Endothelial cell (in vitro differentiated cells): ENCODE results near the gene LRP4. TPM values are rescaled to one million over a fixed set of nuclear protein-coding genes. Genes with fewer than 3 reads are reported as not detected.

Experiments
- DNase-seq: peaks from one replicate; pipeline ENCODE4 v3.0.0; 2021; ENCODE audit warnings: low spot score
- H3K27ac Mint-ChIP-seq: one replicate; pipeline ENCODE4 v1.8.0; 2021; ENCODE audit warnings: mixed read lengths, inconsistent platforms; ENCODE audit not compliant: unreplicated experiment
- H3K27me3 Mint-ChIP-seq: one replicate; pipeline ENCODE4 v1.8.0; 2021; ENCODE audit warnings: mild to moderate bottlenecking, moderate library complexity, mixed read lengths, inconsistent platforms; ENCODE audit not compliant: unreplicated experiment
- H3K36me3 Mint-ChIP-seq: one replicate; pipeline ENCODE4 v1.8.0; 2021; ENCODE audit warnings: mild to moderate bottlenecking, low read depth, mixed read lengths, inconsistent platforms; ENCODE audit not compliant: unreplicated experiment
- H3K4me1 Mint-ChIP-seq: one replicate; pipeline ENCODE4 v1.8.0; 2021; ENCODE audit warnings: mild to moderate bottlenecking, mixed read lengths, inconsistent platforms; ENCODE audit not compliant: unreplicated experiment
- H3K4me3 Mint-ChIP-seq: one replicate; pipeline ENCODE4 v1.8.0; 2021; ENCODE audit warnings: mild to moderate bottlenecking, mixed read lengths, inconsistent platforms; ENCODE audit not compliant: unreplicated experiment
- H3K9me3 Mint-ChIP-seq: one replicate; pipeline ENCODE4 v1.8.0; 2021; ENCODE audit warnings: mixed read lengths, inconsistent platforms; ENCODE audit not compliant: unreplicated experiment
- total RNA-seq: library from RNA; stranded (reverse); fragmentation: NEBNext Ultra II Directional; extraction: Animal tissue kit (Norgen Biotek cat#: 25700); gene quantifications from one replicate; pipeline ENCODE4 v1.2.1, GENCODE V29; 2021; ENCODE audit not compliant: unreplicated experiment
- TF ChIP-seq, protein P1 (sequence below): fragments of 200-600 bp; sonication (generic); IDR thresholded peaks from one replicate; pipeline ENCODE4 v1.5.0; 2021; ENCODE audit warnings: antibody characterized with exemption; ENCODE audit not compliant: unreplicated experiment

The LRP4 gene
- total RNA-seq, 1 donor from 2014 or later, result 21.8 TPM

DNA sequence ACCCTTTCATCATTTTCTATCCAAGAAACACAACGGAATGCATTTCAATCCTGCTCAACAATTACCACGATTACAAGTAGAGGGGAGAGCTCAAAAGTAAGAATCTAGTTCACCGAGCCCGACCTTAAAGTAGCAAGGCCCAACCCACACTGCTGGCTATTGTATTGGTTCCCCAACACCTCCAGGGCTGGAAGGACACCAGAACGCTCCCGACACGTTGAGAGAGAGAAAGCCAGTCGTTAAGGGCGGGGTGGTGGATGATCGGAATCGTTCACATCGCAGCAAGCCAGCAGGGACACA lies 73.0 kb downstream of the LRP4 start:
- no peak for DNase-seq
- H3K9me3 Mint-ChIP-seq, result no peaks in the 10 kb centered on the region
- TF ChIP-seq, protein P1, sequence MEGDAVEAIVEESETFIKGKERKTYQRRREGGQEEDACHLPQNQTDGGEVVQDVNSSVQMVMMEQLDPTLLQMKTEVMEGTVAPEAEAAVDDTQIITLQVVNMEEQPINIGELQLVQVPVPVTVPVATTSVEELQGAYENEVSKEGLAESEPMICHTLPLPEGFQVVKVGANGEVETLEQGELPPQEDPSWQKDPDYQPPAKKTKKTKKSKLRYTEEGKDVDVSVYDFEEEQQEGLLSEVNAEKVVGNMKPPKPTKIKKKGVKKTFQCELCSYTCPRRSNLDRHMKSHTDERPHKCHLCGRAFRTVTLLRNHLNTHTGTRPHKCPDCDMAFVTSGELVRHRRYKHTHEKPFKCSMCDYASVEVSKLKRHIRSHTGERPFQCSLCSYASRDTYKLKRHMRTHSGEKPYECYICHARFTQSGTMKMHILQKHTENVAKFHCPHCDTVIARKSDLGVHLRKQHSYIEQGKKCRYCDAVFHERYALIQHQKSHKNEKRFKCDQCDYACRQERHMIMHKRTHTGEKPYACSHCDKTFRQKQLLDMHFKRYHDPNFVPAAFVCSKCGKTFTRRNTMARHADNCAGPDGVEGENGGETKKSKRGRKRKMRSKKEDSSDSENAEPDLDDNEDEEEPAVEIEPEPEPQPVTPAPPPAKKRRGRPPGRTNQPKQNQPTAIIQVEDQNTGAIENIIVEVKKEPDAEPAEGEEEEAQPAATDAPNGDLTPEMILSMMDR, result no peak
- no peaks in the 10 kb centered on the region for H3K36me3 Mint-ChIP-seq
- peaks cover 1% of the 10 kb centered on the region for H3K27me3 Mint-ChIP-seq
- peaks cover 6% of the 10 kb centered on the region for H3K4me1 Mint-ChIP-seq
- H3K27ac Mint-ChIP-seq, result peak overlapping the region; percentile 80
- peak overlapping the region; percentile 91 for H3K4me3 Mint-ChIP-seq

DNA sequence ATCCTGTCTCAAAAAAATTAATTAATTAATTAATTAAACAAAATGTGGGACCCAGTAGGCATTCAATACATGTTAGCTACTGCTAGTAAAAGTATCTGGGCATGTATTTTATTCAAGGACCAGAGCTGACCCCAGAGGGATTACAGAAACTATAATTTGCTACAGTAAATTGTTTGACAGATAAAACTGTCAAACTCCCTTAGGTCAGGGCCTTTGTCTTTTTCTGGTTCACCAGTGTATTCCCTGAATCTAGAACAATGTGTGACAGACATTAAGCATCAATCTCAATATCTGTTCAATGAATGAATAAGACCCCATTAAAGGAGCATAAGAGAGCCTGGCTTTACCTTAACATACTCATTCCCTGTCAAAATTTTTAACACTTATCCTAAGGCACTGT lies 78.2 kb downstream of the LRP4 start:
- peaks cover 2% of the 10 kb centered on the region for H3K4me1 Mint-ChIP-seq

DNA sequence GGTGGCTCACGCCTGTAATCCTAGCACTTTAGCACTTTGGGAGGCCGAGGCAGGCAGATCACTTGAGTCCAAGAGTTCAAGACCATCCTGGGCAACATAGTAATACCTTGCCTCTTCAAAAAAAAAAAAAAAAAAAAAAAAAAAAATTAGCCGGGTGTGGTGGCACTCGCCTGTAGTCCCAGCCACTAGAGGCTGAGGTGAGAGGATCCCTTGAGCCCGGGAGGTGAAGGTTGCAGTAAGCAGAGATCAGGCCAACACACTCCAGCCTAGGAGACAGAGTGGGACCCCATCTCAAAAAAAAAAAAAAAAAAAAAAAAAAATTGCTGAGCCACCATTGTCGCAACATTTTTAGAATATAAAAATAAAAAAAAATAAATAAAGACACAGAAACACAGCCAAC lies 79.8 kb downstream of the LRP4 start:
- H3K4me1 Mint-ChIP-seq, result no peaks in the 10 kb centered on the region
- no peak overlapping the region for H3K4me3 Mint-ChIP-seq
- no peaks in the 10 kb centered on the region for H3K27me3 Mint-ChIP-seq
- H3K36me3 Mint-ChIP-seq, result no peaks in the 10 kb centered on the region
- H3K27ac Mint-ChIP-seq, result no peak overlapping the region
- no peak for DNase-seq
- no peaks in the 10 kb centered on the region for H3K9me3 Mint-ChIP-seq
- TF ChIP-seq, protein P1, result no peak

More for the DNA sequence above, 78.2 kb downstream of the LRP4 start:
- no peaks in the 10 kb centered on the region for H3K36me3 Mint-ChIP-seq
- no peaks in the 10 kb centered on the region for H3K27me3 Mint-ChIP-seq
- DNase-seq, result no peak
- TF ChIP-seq, protein P1, result no peak
- H3K27ac Mint-ChIP-seq, result no peak overlapping the region
- H3K4me3 Mint-ChIP-seq, result no peak overlapping the region
- no peaks in the 10 kb centered on the region for H3K9me3 Mint-ChIP-seq

DNA sequence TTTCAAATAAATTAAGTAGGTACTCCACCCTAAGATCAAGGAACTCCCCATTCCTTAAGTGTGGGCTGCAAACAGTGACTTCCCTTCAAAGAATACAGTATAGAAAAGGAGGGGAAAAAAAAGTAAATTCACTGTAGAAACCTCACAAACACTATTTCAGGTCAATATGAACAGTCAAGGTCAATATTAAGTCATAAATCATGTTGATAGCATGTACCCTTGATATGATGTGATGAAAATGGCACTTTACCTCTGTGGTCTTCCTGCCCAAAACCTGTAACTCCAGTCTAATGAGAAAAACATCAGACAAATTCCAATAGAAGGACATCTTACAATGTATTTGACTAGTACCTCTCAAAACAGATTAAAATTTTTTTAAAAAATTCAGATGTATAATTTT lies 80.5 kb downstream of the LRP4 start:
- Mint-ChIP-seq H3K9me3 (no peaks in the 10 kb centered on the region), H3K27ac (no peak overlapping the region), H3K36me3 (no peaks in the 10 kb centered on the region), H3K4me1 (no peaks in the 10 kb centered on the region), H3K27me3 (no peaks in the 10 kb centered on the region), H3K4me3 (no peak overlapping the region)
- no peak for DNase-seq
- TF ChIP-seq, protein P1, result no peak

DNA sequence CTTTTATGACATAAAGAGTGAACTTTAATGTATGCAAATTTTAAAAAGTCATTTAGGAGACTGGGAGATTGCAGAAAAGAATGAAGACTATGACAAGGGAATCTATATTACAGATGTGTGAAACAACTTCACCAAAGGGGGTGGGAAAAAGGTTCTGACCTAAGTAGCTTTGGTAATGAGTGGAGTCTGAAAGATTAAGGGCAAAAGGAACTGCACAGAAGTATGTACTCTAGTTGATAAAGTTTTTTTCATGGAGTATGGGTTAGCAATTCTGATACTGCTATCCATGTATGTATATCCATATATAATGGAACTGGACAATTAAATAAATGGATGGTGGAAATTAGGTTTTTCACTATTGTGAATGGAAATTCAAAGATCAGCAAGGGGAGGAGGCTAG lies 81.5 kb downstream of the LRP4 start:
- Mint-ChIP-seq H3K9me3 (no peaks in the 10 kb centered on the region), H3K36me3 (no peaks in the 10 kb centered on the region), H3K27me3 (no peaks in the 10 kb centered on the region), H3K4me3 (no peak overlapping the region), H3K4me1 (no peaks in the 10 kb centered on the region), H3K27ac (no peak overlapping the region)
- DNase-seq, result no peak
- TF ChIP-seq, protein P1, result no peak
